HPDE6-E6E7 (cell line): ENCODE measurements around the gene KRTAP9-7.

Experiments
- DNase-seq: peaks from one replicate; pipeline ENCODE4 v3.0.0; 2011; ENCODE audit warnings: missing footprints; ENCODE audit errors: extremely low spot score

KRTAP9-7 gene

DNA sequence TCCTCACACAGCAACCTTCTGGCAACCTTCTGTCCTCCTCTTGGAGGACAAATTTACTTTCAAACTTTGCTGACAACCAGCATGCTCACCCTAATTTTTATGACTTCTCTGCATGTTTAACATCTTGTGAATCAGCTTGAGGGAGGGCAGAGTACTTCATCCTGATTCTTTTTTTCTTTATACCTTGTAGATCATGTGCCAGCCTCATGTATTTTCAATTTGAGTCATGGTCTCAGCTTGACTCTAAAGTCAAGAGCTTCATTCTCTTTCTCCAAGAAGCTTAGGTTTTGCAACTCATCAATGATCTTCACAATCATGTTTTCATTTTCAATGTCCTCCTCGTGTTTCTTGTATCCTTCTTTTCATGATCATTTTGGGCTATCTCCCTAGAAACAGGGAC, 3.6 kb upstream of the KRTAP9-7 start:
- no peak for DNase-seq

DNA sequence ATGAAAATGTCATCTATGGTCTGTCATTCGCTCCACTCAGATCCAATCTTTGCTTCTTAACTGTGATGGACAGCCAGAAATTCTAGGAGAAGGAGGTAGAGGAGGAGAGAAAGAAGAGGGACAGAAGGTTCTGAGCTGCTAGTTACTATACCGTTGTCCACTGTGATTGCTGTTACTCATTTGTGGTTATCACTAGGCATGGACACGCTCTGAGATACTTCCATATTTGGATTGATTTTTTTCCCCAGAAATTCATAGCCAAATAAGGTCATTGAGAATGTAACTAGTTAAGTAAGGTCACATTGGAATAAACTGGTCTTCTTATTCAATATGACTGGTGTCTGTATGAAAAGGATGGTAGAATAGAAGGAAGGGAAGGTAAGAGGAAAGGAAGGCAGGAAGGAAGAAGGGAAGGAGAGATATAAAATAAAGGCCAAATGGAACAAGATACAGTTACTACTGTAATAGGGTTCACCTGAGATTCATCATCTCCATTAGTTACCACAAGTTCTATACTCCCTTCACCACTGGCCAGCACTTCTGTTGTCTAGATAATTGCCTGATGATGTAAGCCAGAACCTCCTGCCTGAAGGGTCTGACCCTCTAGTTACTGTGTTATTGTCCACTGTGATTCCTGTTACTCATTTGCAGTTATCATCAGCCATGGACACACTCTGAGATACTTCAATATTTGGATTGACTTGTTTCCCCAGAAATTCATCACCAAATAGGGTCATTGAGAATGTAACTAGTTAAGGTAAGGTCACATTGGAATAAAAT, 2.9 kb downstream of the KRTAP9-7 start:
- no peak for DNase-seq

DNA sequence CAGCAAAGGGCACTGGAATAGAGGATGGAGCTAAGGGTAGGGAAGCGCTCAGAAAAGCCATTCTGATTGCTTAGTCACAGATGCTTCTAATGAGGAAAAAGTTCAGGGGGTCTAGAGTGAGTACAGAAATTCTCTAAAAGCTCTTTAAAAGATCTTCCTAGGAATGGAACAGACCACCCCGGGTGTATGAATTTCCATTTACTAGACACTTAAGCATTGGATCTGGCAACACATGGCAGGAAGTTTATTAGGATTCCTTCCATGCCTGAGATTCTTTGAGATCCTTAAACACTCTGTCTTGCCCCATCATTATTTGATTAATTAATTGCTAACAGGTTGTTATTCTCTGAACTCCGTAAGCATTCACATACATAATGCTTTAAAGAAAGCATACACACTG, 8.5 kb downstream of the KRTAP9-7 start:
- no peak for DNase-seq

DNA sequence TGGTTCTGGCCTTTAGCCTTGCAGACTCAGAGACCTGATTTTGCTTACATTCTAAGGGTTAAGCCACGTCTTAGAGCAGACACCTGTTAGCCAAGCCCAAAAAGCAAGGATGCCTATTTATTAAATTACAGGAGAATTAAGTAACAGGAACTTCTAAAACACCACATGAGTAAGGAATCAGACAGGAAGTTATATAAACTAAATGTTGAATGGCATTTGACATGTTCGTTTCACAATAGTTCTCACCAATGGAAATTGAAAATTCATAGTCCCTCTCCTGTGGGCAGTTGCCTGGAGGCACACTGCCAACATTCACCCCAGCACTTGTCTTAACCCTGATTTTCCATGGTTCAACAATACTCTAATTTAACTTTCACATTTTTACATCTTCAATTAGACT, 9.0 kb downstream of the KRTAP9-7 start:
- DNase-seq = no peak

DNA sequence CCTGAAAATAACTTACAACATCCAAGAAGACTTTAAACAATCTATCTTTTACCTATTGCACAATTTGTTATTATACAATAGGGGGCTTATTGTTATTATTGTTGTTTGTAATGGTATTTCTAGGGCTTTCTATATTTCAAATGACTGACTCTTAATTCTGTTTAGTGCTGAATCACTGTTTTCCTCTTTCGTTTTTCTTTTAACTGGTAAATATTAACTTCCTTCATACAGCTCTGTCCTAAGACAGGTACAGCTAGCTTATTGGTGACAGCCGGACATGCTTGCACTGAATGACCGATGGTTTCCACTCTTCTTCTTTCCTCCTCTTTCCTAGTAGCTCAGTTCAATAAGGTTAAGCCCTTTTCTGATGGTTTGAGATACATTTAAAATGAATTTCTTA, 11.6 kb downstream of the KRTAP9-7 start:
- no peak for DNase-seq

- DNase-seq = no peak
These were observed 18.5 kb downstream of the KRTAP9-7 start for GRCh38 chr17:41294016-41294415.

DNA sequence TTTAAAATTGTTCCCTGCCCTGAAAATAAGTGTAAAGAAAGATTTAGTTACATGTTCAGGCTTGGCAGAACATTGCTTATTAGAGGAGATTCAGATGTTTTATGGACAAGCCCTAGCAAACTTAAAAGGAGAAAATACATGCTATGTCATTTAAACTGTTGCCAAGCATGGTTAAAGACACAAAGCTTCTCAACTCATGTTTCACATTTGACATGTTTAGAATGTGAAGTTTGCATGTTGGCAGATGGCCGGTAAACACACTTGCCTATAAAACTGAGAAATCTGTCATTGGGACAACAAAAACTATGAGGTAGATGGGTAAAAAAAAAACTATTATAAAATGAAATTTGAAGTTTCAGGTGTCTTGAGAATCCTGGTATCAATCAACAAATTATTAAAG, 21.3 kb downstream of the KRTAP9-7 start:
- no peak for DNase-seq

DNA sequence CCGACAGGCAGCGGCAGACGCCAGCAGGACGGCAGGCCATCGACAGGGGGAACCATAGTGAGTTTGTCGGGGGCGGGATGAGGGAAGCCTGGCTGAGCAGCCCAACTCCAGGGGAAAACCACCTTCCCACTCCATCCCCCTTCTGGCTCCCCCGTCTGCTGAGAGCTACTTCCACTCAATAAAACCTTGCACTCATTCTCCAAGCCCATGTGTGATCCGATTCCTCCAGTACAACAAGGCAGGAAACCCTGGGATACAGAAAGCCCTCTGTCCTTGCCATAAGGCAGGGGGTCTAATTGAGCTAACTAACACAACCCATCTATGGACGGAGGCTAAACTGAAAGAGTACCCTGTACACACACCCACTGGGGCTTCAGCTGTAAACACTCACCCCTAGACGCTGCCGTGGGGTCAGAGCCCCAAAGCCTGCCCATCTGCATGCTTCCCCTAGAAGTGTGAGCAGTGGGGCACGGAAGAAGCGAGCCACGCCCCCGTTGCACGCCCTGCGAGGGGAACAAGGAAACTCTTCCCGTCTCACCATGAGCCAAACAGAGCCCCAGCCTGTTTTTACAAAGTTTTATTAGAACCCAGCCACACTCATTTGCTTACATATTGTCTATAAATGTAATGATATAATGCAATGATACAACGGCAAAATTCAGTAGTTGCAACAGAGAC, 23.1 kb downstream of the KRTAP9-7 start:
- DNase-seq = no peak

DNA sequence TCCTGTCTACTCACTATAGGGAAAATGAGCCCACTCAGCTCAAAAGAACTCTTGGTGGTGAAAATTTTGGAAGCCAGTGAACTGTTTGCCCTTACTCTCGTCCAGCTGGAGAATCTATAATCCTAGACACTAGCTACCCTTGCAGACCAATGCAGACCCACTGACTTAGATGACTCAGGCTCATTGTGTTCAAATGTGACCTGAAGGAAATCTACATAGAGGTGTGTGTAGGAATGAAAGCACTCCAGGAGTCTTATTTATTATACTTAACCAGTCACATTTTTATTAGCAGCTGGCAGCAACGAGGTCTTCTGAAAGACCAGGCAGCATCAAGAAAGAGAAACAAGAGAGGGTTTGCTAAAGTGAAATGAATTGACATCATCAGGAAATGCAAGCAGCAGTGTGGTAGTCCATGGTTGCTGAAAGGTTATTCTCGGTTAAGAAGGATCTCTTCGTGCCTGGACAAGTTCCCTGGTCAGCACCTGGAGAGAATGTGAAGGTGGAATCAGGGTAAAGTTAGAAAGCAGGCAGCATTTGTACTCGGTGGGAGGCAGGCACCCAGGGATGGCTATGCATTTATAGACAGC, 25.8 kb downstream of the KRTAP9-7 start:
- peak; percentile 79 for DNase-seq

DNA sequence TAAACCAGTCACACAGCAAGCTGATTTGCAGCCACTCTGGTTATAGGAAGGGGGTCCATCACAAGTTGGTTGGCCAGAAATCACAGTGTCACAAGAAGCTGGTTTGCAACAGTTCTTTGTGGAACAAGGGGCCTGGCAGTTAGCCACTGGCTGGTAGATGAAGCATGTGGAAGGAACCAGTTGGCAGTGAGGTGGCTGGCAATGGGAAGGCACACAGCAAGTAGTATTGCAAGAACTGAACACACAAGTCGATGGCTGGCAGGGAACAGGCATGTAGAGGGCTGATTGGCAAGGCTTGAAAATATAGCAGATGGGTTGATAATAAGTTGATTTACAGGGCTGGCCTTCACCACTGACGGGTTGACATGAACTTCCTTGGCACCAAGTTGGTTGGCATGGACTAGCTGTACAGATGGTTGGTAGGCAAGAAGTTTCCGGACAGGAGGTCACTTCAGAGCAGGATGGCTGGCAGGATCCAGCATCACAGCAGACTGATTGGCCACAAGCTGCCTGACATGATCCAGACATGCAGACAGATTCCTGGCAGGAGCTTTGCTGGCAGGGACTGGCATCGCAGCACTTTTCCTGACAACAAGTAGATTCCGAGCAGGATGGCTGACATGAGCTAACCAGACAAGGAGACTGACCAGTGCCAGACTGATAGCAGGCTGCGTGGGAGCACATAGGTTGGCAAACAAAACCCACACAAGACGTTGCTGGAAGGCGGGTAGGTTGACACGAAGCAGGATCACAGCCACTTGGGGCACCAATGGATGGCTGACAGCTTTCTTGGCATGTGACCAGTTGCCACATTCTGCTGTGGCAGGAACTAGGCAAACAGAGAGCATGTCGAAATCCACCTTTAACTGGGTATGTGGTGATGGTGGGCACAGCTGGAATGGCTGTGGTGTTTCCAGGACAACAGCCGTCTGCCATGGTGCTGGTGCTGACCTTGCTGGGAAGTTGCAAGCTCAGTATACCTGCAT, 26.7 kb downstream of the KRTAP9-7 start, which contains the start of gene KRTAP29-1:
TSS of gene KRTAP29-1 (minus strand) at position 936 of the 986 bp plus-strand sequence. CDS start at position 936, 0 bp downstream.
- no peak for DNase-seq

- no peak for DNase-seq
These were observed 27.5 kb downstream of the KRTAP9-7 start for GRCh38 chr17:41302981-41303380.

DNA sequence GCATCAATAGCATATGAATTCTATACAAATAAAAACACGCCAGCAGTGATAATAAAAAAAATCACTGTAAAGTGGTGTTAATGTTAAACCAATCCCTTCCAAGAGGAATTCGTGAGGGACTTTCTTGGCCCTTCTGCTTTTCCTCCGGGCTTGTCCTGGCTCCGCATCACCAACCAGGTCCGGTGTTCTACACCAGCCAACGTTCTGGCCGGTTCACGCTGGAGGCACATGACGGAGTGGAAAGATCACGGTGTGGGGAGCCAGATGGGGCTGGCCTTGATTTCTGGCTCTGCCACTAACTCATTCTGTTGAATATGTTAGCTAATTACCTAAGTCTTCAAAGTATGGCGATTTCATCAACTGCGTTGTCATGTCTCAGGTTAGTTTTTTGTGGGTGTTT, 28.6 kb downstream of the KRTAP9-7 start:
- DNase-seq = no peak

DNA sequence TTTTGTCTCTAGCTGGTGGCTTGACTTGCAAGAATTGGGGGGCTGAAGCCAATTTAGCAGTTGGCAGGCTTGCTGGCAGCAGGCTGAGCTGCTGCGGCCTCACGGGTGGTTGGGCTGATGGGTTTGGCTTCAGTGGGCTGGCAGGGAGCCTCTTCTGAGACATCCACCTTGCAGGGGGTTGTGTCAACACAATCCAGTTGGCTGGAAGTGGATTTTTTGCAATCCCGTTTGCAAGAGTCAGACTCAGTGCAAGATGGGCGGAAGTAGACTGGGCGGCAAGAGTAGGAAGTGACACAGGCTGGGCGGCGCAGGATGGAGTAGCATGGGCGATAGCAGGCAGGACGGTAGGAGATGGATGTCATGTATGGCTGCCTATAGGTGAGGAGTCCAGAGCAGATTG, 32.1 kb downstream of the KRTAP9-7 start:
- no peak for DNase-seq

DNA sequence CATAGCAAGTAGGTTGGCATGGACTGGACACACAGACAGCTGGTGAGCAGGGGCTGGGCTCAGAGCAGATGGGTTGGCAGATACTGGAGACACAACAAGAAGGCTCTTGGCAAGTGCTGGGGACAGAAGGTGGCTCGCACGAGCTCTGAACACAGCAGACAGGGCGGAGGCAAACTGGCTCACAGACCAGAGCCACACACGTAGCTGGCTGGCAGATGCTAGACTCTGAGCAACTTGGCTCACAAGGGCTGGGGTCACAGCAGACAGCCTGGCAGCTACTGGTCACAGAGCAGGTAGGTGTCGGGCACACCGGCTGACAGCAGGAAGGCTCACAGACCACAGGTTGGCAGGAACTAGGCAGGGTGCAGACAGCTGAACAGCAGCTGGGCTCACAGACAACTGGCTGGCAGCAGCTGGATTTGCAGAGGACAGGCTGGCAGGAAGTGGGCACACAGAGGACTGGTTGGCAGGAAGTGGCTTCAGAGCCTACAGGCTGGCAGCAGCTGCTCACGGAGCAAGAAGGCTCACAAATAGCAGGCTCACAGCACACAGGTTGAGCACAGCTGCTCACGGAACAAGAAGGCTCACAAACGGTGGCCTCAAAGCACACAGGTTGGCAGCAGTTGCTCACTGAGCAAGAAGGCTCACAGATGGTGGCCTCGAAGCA, 32.9 kb downstream of the KRTAP9-7 start:
- DNase-seq = no peak

DNA sequence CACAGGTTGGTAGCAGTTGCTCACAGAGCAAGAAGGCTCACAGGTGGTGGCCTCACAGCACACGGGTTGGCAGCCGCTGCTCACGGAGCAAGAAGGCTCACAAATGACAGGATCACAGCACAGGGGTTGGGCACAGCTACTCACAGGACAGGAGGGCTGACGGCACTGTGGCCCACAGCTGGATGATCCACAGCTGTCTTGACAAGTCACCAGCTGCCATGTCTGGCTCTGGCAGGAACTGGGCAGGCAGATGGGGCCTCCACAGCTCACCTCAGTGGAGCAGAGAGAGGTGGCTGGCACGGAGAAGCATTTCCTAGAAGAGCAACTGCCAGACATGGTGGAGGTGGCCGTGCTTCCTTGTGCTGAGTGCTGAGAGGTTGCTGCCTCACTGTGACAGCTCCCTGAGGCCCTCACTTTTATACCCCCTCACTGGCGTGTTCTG, 33.4 kb downstream of the KRTAP9-7 start, which contains the start of gene KRTAP16-1:
TSS of gene KRTAP16-1 (minus strand) at position 392 of the 442 bp plus-strand sequence. CDS start at position 336, 56 bp downstream.
- DNase-seq = no peak

GRCh38 chr17:41311111-41311510, 35.6 kb downstream of the KRTAP9-7 start:
- DNase-seq = no peak

DNA sequence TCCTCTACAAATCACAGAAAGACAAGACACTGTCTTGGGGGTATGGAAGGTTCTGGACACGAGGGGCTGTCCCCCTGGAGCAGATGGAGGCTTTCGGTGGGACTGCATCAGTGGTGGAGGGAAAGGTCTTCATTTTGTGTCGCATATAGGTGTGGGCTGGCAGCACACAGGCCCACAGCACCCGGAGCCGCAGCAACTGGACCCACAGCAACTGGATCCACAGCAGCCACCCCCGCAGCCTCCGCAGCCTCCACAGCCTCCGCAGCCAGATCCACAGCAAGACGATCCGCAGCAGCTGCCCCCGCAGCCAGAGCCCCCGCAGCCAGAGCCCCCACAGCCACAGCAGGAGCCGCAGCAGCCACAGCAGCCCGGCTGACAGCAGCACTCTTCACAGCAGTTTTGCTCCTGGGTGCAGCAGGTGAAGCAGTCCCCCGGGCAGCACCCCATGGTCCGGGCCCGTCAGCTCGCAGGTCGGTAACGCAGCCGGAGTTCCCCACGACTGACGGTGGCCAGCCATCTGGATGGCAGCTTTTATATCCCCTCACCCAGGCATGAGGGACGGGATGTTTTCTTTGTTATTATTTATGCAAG, 39.8 kb downstream of the KRTAP9-7 start, which contains the start of gene KRTAP17-1:
TSS of gene KRTAP17-1 (minus strand) at position 507 of the 591 bp plus-strand sequence. CDS start at position 447, 60 bp downstream.
- no peak for DNase-seq

DNA sequence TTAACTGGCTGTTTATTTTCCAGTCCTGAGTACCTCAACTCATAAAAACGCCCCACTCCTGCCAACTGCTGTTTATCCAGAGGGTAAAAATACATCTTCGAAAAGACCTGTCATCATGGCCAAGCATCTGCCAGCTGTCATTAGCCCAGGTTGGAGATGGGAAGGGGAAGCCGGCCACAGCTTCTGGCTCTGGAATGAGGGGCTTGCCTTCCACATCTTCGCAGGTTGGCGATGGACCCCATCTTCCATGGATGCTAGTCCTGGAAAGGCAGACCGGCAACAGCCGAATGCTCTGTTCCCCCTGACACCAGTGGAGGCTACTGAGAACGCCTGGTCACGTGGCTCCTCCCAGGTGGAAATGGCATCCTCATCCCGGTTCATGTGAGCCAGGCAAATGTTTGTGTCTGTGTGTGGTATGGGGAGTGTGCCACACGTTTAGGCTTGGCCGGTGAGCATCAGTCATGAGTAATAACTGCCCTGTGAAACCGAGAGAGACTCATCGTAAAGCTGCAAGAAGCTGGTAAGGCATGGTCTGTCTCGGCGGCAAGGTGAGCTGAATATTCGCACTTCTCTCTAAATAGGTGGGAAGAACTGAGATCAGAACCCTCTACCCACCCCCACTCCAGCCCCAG, 40.4 kb downstream of the KRTAP9-7 start:
- DNase-seq = peak; percentile 46

DNA sequence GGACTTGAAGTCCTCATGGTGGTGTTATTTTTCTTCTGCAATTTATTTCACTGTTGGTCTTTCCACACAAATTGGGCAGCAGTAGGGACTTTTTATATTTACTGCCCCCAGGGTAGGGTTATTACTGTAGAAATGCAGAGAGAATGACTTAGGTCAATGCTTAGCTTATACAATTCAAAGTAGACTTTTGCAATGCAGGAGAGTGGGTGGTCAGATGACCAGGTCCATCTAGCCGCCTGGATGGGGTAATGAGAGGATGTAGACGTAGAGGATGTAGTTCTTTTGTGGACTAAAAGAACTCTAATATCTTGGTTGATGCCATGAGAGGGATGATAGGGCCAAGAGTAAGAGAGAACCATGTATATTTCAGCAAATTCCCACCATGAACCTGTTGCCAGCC, 42.7 kb downstream of the KRTAP9-7 start:
- no peak for DNase-seq
